Activated CD8-positive, alpha-beta memory T cell treated with anti-CD3 and anti-CD28 coated beads for 48 hours (primary cell): ENCODE data around the gene DCC.

Experiments used
- DNase-seq, 3 experiments: peaks; one replicate each; pipeline ENCODE4 v3.0.0-alpha.2; 2020; ENCODE audit warnings: low read depth in 2 of 3, low spot score in 2 of 3

DCC gene

DNA sequence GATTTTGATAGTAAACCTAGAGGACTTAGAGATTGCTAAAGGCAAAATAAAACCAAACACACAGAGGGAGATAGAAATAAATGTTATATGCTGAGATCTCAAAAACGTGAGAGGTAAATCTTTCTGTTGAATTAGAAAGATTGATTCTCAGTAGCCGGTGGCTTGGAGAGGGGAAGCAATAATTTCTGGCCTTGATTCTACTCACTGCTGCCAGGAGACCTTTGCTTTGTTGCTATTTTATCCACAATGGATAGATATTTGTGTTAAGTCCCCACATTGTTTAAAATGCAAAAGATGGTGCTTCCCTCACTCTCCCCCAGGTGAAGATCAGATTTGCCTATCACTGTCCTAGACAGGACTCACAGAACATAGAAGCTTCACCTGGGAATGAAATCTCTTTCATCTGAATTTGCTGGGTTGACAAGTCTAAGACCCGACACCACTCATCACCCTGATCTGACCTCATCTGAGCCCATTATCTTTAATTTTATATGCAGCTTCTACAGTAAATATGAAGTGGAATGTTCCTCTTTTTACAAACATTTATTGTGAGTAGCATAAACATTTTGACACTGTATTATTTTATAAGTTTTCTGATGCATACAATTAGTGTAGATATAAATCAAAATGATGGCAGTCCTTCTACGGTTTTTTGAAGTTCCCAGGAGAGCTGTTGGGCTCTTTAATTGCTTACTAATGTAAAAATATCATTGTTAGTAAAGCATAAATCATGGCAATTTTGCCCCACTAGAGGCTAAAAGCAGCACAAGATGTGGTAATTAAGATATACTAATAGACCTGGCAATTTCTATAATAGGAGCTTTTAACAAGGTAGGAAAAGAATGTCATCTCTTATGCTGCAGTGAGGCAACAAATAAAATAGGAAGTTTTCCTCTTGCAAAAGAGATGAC, 149.7 kb downstream of the DCC start:
- DNase-seq = no peak

DNA sequence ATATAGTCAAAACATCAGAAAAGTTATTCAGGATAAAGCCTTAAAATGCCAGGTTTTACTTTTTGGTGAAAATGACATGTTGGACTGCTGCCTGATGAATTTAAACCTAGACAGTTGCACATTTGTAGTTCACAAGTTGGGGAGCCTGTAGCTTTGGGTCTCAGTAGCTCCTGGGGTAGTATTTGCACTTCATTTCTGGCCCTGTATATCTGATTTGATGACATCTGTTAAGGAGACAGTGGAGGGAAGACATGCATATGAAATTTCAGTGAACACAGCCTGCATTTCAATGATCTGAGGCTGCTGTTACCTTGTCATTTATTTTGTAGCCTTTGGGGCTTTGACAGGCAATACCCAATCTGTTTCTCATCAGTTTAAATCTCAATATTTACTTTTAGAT, 156.4 kb downstream of the DCC start:
- DNase-seq = no peak

- no peak for DNase-seq
Observed at GRCh38 chr18:52499016-52499415, 159.0 kb downstream of the DCC start.

GRCh38 chr18:52499644-52500043, 159.6 kb downstream of the DCC start:
- no peak for DNase-seq

GRCh38 chr18:52504589-52504988, 164.6 kb downstream of the DCC start:
- DNase-seq = no peak

DNA sequence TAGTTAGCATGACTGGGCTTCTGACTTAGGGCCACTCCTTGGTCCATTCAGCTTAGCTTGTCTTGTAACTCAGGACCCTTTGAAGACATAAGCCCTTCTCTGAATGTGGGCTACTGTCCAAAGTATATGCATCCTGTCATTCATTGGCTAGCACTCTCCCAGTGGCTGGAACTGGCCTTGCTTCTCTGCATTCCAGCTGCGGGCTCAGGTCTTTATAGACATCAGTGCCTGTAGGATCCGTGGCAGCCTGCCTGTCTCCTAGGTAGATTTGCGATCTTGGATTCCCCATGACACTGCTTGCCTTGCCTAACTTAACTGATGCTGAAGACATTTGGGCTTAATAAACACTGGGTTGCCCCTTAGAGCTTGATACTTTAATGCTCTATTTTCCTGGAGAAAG, 170.1 kb downstream of the DCC start:
- DNase-seq = no peak

DNA sequence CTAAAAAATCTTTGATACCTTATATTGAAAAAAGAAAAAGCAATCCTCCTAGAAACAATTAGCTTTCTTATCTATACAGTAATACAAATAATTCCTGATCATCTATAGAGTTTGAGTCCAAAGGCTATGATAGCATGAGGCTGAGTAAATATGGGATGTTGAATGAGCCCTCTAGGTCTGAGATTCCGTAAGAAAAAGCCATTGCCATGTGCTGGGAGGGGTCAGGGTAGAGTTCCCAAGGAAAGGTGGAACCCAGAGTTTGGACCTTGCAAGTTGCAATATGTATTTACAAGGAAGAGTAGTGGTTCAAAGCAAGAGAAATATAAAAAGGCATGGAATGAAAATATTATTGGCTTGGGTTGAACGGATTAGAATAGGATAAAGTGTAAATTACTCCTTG, 178.1 kb downstream of the DCC start:
- DNase-seq = no peak

DNA sequence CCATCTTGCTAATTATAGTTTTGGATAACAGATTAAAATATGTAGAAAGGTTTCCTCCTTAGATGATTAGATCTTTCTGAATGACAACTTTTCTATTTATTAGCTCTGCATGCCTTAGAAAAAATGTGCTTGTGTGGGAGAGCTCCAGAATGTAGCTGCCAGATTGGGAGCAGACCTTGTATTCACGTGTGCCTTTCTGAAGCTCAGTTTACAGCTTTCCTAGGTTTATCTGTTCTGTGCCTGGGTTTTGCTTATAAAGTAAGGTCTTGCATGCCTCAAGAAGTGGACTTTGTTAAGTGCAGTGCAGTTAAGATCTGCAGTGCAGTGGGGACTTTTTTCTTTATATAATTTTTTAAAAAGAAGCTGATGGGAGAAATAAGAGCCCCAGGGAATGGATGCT, 179.0 kb downstream of the DCC start:
- no peak for DNase-seq

- no peak for DNase-seq
Observed at GRCh38 chr18:52523566-52523965, 183.6 kb downstream of the DCC start.

- no peak for DNase-seq
Observed at GRCh38 chr18:52531836-52532235, 191.8 kb downstream of the DCC start.

DNA sequence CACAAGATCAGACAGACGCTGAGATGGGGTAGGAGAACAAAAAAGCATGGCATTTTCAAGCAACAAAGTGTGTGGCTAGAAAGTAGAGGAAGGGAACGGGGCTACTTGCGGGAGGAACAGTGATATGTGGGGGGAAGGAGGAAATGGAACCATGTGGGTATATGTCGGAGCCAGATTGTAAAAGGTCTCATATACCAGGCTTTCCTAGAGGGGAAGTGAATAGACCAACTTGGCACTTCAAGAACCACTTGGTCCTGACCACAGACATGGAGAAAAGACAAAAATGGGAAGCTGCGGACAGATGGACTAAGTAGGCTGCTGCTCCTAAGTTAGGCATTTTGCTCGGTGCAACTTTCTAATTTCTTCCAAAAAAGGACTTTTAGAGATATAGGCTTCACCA, 196.0 kb downstream of the DCC start:
- DNase-seq = no peak

DNA sequence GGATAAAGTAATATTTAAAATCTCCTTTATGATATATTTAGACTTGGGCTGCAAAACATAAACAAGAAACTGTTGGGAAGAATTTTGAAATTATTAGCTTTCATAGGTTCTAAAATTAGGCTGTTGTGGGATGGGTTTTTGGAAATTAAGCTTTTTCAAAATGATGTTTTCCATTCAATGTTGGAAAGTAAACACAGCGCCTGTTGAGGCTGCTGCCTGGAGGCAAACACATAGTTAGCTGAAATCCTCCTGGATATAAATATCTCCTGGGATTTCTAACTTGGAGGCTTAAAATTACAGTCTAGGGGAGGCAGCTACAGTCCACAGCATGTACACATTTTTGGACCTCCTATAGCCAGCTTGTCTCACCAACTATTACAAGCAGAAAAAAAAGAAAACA, 197.3 kb downstream of the DCC start:
- no peak for DNase-seq

DNA sequence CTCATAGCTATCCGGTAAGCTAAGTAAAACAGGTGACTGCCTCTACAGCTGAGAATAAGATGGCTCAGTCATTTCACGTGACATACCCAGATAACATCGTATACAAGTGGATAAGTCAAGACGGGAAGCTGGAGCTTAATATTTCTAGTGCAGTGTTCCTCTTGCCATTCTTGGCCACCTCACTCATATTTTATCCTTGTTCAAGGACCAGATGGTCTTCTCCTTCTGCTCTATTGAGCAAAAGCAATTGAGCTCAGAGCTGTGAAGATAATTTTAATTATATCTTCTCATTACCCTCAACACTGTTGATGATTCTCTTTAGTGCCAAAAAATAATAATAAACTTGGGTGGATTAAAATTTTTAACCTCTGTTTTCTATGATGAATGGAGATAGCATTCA, 201.1 kb downstream of the DCC start:
- no peak for DNase-seq

DNA sequence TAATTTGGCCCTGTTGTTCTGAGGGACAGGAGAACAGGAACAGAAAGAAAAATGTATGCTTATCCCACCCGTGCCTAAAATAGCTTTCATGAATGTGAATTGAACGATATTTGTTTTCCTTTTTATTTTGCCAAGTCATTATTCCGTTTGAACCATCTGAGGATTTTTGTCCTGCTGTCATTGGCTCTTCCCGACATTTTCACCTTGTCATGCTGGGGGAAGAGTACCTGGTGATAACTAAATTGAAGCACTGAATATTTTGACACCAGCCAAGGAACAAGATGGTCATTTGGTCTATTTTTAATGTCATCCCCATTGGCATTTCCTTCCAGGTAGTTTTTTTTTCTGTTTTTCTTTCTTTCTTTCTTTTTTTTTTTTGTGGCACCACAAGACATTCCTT, 204.1 kb downstream of the DCC start:
- no peak for DNase-seq

DNA sequence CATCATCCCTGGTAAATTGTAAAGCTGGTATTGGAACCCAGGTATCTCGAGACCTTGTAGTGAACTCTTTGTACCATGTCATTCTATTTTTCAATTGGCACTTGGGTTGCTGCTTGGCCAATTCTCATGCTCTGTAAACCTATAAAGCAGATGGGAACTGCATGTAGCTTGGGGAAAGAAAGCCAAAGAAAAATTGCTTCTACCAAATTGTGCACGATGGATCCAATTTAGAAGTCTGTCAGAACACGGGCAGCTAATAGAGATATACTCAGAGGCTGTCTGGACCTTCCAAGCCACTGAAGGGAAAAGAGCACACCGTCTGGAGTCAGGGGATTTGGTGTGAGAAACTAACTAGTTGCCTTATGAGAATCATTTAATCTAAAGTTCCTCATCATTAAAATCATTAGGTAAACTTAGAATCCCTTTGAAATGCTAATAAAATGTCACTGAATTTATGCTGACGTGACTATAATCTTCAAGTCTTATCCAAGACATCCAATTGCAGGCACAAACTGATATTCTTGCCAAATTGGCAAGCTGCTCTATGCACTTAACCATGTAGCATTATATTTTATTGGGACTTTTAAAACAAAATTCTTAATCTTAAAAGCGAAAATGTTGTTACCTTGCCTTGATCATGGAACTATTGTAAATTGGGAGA, 206.8 kb downstream of the DCC start:
- no peak for DNase-seq

DNA sequence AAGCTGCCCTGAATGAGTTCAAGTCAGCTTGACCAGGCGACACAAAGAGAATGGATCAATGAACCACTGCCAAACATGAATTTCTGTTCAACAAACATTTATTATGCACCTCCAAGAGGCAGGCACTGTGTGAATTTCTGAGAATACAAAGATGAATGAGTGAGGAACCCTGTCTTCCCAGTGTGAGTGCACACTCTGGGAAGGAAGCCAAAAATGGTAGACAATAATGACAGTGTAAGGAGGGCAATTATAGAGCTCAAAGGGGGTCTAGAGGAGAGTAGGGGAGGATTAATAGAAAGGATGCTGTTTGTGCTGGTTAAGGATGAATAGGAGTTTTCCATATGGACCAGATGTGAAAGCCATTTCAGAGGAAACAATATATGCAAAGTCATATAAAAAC, 213.4 kb downstream of the DCC start:
- DNase-seq = no peak

DNA sequence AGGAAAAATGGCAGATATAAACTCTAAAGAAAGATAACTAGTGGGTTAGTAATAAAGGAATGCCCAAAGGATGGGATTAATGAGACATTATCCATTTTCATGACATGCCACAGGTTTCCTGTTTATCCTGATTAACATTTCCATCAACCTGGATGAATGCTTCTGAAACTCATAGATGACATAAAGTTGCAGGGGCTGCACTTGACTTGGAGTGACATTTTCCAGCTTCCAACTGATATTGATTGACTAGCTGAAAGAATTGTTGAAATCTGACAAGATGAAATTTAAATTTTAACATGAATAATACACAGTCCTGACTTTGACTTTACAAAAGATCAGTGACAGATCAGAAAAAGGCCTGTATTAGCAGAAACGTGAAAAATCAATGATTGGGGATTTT, 214.2 kb downstream of the DCC start:
- no peak for DNase-seq

GRCh38 chr18:52567360-52567759, 227.4 kb downstream of the DCC start:
- DNase-seq = no peak

GRCh38 chr18:52569492-52569891, 229.5 kb downstream of the DCC start:
- DNase-seq = no peak

GRCh38 chr18:52570975-52571374, 231.0 kb downstream of the DCC start:
- DNase-seq = no peak

GRCh38 chr18:52572036-52573000, 232.3 kb downstream of the DCC start:
- no peak for DNase-seq

DNA sequence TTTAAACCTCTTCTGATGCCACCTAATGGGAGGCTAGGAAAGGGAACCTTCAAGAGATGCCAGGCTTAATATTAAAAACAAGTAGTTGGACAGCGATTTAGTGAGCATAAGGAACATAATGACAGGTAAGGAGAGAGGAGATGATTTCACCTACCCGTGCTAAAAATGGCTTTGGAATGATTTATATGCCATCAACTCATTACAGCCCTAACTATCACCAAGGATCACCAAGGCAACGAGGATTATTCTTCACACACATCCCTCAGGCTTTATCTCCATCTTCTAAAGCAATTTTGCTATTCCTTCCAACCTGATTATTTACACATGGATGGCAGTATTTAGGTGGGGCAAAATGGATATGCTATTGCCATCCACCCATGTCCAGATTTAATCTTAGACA, 237.8 kb downstream of the DCC start:
- DNase-seq = no peak
